ENCODE measurements around the gene PARD3B.

The PARD3B gene

GRCh38 chr2:205654878-205655605 lies 1109.8 kb downstream of the PARD3B start:
- Histone ChIP-seq H3K9me3 (no peaks in the 10 kb centered on the region), H3K36me3 (no peaks in the 10 kb centered on the region), H3K4me3 (ENCODE audit: low read depth in 1 of 2, low read length in 1 of 2) (no peak overlapping the region), H3K4me1 (ENCODE audit: control insufficient read depth in 1 of 2, insufficient read depth in 1 of 2, low read depth in 1 of 2, low read length in 1 of 2) (no peaks in the 10 kb centered on the region), H3K27ac (no peak overlapping the region), H3K27me3 (no peaks in the 10 kb centered on the region)
- no peak for TF ChIP-seq CTCF (IDR thresholded peaks at IDR 0.05)

- Histone ChIP-seq H3K27me3 (peaks cover 2% of the 10 kb centered on the region), H3K36me3 (no peaks in the 10 kb centered on the region), H3K9me3 (no peaks in the 10 kb centered on the region), H3K4me1 (ENCODE audit: control insufficient read depth in 1 of 2, insufficient read depth in 1 of 2, low read depth in 1 of 2, low read length in 1 of 2) (no peaks in the 10 kb centered on the region), H3K4me3 (ENCODE audit: low read depth in 1 of 2, low read length in 1 of 2) (no peak overlapping the region), H3K27ac (no peak overlapping the region)
- no peak for TF ChIP-seq CTCF (IDR thresholded peaks at IDR 0.05)
Measured at GRCh38 chr2:205655779-205656456, 1110.6 kb downstream of the PARD3B start.

GRCh38 chr2:205656461-205656860 lies 1111.2 kb downstream of the PARD3B start:
- no peak for TF ChIP-seq CTCF (IDR thresholded peaks at IDR 0.05)
- Histone ChIP-seq H3K27me3 (peaks cover 5% of the 10 kb centered on the region), H3K9me3 (no peaks in the 10 kb centered on the region), H3K27ac (no peak overlapping the region), H3K4me1 (ENCODE audit: control insufficient read depth in 1 of 2, insufficient read depth in 1 of 2, low read depth in 1 of 2, low read length in 1 of 2) (no peaks in the 10 kb centered on the region), H3K36me3 (no peaks in the 10 kb centered on the region), H3K4me3 (ENCODE audit: low read depth in 1 of 2, low read length in 1 of 2) (no peak overlapping the region)

- no peak for TF ChIP-seq CTCF (IDR thresholded peaks at IDR 0.05)
- H3K36me3 ChIP-seq: no peaks in the 10 kb centered on the region
- peaks cover 5% of the 10 kb centered on the region for H3K27me3 ChIP-seq
- H3K27ac ChIP-seq: no peak overlapping the region
- H3K4me1 ChIP-seq (ENCODE audit: control insufficient read depth in 1 of 2, insufficient read depth in 1 of 2, low read depth in 1 of 2, low read length in 1 of 2): no peaks in the 10 kb centered on the region
- H3K4me3 ChIP-seq (ENCODE audit: low read depth in 1 of 2, low read length in 1 of 2): no peak overlapping the region
- H3K9me3 ChIP-seq: no peaks in the 10 kb centered on the region
Measured at GRCh38 chr2:205656941-205657340, 1111.7 kb downstream of the PARD3B start.

GRCh38 chr2:205657579-205657978 lies 1112.3 kb downstream of the PARD3B start:
- H3K36me3 ChIP-seq: no peaks in the 10 kb centered on the region
- H3K4me3 ChIP-seq (ENCODE audit: low read depth in 1 of 2, low read length in 1 of 2): no peak overlapping the region
- H3K27ac ChIP-seq: no peak overlapping the region
- H3K4me1 ChIP-seq (ENCODE audit: control insufficient read depth in 1 of 2, insufficient read depth in 1 of 2, low read depth in 1 of 2, low read length in 1 of 2): no peaks in the 10 kb centered on the region
- H3K9me3 ChIP-seq: no peaks in the 10 kb centered on the region
- H3K27me3 ChIP-seq: peaks cover 5% of the 10 kb centered on the region
- no peak for TF ChIP-seq CTCF (IDR thresholded peaks at IDR 0.05)
